HG02840 (cell line): Measurements from ENCODE around the gene HSP90B1.

Experiments used
- ATAC-seq: cut with Tn5 transposase; IDR thresholded peaks from one replicate; pipeline ENCODE4 v1.9.1; 2021; ENCODE audit warnings: mild to moderate bottlenecking, moderate library complexity, moderate number of reproducible peaks; ENCODE audit not compliant: unreplicated experiment, low FRiP score

Gene HSP90B1

GRCh38 chr12:103930034-103930786 is at the start of gene HSP90B1:
HSP90B1 (plus strand) TSS chr12:103930410; CDS start chr12:103930516, 106 bp downstream.
- peak; percentile 70 for ATAC-seq

GRCh38 chr12:103881261-103881660 is 48.9 kb upstream of the HSP90B1 start:
- no peak for ATAC-seq

DNA sequence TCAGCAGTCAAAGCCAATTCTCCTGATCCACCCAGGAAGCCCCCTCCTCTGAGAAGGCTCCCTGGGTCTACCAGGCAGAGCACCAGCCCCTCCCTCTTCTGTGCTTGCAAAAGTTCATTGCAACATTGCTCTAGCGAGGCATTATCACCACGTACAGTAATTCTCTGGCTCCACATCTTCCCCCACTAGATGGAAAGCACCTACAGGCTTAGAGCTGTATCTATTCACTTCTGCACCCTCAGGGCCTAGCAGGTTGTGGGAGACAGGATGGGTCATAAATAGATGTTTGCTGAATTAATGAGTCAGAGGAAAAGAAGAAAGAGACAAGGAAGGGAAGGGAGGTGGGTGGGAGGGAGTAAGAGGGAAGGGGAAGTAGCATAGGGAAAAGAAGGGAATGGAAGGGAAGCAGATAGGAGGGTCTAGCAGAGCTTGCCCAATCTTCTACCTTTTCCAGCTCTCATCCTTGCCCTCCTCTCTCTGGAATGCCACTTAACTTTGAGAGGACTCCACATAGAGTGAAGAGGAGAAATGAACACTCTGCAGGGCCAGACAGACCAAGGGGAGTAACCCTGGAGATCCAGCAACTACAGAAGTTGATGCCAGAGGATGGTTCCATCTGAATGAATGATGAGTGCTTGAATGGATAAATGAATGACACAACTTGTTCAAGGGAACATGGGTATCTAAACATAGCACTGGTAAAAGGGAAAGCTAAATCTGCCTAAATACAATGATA is 47.2 kb upstream of the HSP90B1 start:
- no peak for ATAC-seq

DNA sequence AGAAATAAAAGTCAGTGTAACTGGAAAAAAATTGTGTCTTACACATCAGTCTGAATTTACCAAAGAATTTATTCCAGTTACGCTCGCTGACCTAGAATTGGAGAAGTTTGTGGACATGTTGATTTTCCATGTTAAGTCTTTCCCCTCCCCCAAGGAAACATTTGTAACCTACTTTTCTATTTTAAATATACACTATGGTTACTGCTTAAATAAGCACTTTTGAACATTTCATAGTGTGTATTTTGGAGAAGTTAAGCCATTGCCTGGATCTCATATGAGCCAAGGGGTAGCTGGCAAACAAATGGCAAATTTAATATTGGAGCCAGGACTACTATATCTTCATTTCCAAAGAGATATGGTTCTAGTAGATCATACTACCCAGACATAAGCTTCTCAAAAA is 46.3 kb upstream of the HSP90B1 start:
- ATAC-seq = no peak

GRCh38 chr12:103884316-103884715 is 45.9 kb upstream of the HSP90B1 start:
- no peak for ATAC-seq

- no peak for ATAC-seq
Observed at GRCh38 chr12:103886195-103886797, 43.9 kb upstream of the HSP90B1 start.

DNA sequence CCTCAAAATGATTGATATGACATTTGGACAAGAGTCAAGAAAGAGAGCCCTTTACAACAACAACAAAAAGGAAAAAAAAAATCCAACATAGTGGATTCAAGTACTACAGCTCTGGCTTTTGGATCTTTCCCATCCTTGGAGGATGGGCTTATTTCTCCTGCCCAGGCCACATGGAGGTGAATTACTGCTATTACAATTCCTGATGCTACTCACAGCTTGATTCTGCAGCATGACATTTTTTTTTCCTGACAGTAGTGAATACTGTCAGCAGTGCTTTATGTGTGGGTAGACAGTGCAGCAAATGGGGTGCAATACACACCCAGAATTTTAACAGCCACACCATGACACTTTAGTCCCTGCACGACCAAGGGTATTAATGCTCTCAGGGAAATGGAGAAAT is 42.5 kb upstream of the HSP90B1 start:
- no peak for ATAC-seq

- no peak for ATAC-seq
Observed at GRCh38 chr12:103897316-103897715, 32.9 kb upstream of the HSP90B1 start.

GRCh38 chr12:103901518-103902173 is 28.6 kb upstream of the HSP90B1 start:
- no peak for ATAC-seq

GRCh38 chr12:103903993-103904392 is 26.2 kb upstream of the HSP90B1 start:
- ATAC-seq = no peak

GRCh38 chr12:103905730-103906349 is 24.4 kb upstream of the HSP90B1 start:
- ATAC-seq = no peak

GRCh38 chr12:103908246-103908541 is 22.0 kb upstream of the HSP90B1 start:
- no peak for ATAC-seq

DNA sequence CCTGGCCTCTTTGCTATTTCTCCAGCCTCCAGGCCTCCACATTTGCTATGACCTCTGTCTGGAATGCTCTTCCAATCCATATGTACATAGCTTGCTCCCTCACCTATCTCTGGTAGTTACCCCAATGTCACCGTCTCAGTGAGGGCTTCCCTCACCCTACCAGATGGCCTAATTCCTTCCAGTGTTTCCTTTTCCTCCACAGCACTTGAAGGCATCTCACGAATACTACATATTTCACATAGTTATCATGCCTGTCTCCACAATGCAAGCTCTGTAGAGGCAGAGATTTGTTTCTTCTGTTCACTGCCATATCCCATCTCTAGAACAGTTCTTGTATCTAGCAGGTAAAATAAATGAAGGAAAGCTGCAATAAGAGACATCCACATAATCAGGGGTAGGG is 21.3 kb upstream of the HSP90B1 start:
- no peak for ATAC-seq

DNA sequence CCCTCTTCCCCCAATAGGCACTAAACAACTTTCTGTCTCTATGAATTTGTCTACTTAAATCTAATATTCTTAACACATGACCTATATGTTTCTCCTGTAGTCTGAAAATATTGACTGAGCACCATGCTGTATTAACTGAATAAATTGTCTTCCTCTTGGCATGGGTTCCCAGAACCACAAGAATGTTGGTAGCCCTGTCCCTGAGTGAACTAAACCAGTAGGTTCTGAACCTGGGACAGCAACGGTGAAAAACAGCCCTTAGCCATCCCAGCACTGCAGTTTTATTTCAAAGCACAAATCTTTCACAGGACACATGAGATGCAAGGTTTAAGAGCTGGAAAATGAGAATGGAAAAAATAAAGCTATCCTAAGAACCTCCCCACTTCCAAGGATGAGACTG is 20.4 kb upstream of the HSP90B1 start:
- ATAC-seq = no peak

- ATAC-seq = no peak
Observed at GRCh38 chr12:103912069-103912468, 18.1 kb upstream of the HSP90B1 start.

DNA sequence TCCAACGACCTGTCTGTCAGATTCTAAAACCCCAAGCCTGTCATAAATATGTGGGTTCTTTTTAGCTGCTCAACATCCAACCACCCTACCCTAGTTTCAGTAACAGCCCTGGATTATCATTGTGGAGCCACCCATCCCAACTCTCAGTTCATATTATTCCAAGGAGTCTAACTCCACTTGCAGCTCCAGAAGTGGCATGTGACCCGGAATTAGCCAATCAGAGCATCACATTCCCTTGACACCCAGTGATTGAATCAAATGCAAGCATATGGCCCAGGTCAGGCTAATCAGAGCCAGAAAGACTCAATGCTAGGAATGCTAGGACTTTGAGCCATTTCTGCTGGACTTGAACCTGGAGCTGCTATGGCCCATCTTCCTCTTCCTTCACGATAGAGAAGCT is 17.1 kb upstream of the HSP90B1 start:
- no peak for ATAC-seq

DNA sequence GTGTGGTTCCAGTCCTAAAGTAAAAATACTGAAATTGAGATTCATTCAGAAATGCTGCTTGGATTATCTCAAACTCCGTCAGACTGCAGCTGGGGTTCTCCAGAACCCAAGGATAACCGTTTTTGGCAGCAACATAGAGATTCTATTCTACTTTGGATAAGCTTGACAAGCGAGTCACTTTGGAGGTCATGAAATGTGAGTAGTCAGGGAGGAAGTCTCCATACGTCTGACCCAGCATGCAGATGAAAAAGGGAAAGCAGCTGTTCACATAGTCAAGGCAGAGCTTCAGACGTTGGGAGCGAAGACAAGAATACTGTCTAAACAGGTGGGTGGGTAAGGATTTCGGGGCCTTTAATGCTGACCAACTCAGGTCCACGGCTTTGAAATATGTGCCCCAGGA is 14.9 kb upstream of the HSP90B1 start:
- ATAC-seq = no peak

DNA sequence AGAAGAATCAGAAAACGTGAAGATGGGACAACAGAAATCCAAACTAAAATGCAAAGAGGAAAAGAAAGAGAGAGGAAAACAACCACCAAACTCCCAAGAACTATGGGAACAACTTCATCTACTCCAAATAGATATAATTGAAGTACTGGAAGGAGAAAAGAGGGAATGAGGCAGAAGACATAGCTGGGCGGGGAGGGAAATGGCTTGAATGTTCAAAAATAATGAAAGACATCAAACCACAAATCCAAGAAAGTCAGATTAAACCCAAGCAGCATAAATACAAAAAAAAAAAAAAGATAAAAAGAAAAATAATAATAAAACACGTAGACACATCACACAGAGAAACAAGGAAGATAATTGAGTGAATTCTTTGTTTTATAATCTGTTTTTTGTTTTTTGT is 12.3 kb upstream of the HSP90B1 start:
- no peak for ATAC-seq

- peak; percentile 30 for ATAC-seq
Observed at GRCh38 chr12:103924761-103925641, 5.2 kb upstream of the HSP90B1 start.

DNA sequence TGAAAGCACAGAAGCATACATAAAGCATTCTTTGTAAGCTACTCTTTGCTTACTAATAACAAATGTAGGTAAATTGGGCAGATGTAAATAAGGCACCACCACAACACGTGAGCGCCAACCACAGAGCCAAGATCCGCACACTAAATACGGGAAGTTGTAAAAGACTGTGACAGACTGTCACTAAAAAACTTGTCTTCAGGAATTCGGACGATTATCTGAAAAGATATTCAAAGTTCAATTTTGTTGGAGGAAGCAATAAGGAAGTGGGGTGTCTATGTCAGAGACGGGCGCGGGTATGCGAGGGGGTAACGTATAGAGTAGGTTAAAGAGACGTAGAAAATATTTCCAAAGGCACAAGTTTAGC is 1.5 kb upstream of the HSP90B1 start:
- ATAC-seq = peak; percentile 16
